H1 (cell line): Measurements from ENCODE around the gene MFNG. TPM values are rescaled to one million over a fixed set of nuclear protein-coding genes. Genes with fewer than 3 reads are reported as not detected.

Source experiments
- CTCF ChIA-PET: fragments of 300-600 bp; sonication (Branson Sonifier 250); formaldehyde crosslinking; loops from one replicate; lab custom pipeline; 2021; ENCODE audit not compliant: partially characterized antibody; lab: Charles Lee
- POLR2A ChIA-PET: fragments of 300-600 bp; sonication (Branson Sonifier 250); formaldehyde crosslinking; loops from one replicate; lab custom pipeline; 2021; ENCODE audit warnings: inconsistent platforms; ENCODE audit not compliant: partially characterized antibody; lab: Charles Lee
- DNase-seq, 2 experiments: peaks; one replicate each; pipeline versions ENCODE4 v3.0.0 to v3.0.0-alpha.2; 2010 to 2022; ENCODE audit warnings: low spot score in 2 of 2, low read depth in 1 of 2, mixed read lengths in 1 of 2
- FAIRE-seq: peaks from 2 replicates; lab custom pipeline; 2011; peaks lifted over from hg19 to GRCh38; lab: Jason Lieb, UNC
- H2AFZ ChIP-seq: 2 replicates; pipeline ENCODE4 v1.8.1; 2012; ENCODE audit warnings: low read length, inconsistent platforms
- H2AK5ac ChIP-seq: 2 replicates; pipeline ENCODE4 v1.6.1; 2013; ENCODE audit warnings: low read depth, low read length
- H2BK120ac ChIP-seq: replicated peaks from 2 replicates; pipeline ENCODE3; 2013; ENCODE audit warnings: low read depth, low read length, inconsistent platforms
- H2BK12ac ChIP-seq: 2 replicates; pipeline ENCODE4 v1.6.1; 2013; ENCODE audit warnings: low read depth, low read length
- H2BK15ac ChIP-seq: 2 replicates; pipeline ENCODE4 v1.6.1; 2013; ENCODE audit warnings: low read length
- H2BK20ac ChIP-seq: 2 replicates; pipeline ENCODE4 v1.6.1; 2013; ENCODE audit warnings: low read length
- H2BK5ac ChIP-seq: 2 replicates; pipeline ENCODE4 v1.6.1; 2013; ENCODE audit warnings: low read depth, low read length
- H3K14ac ChIP-seq: 2 replicates; pipeline ENCODE4 v1.6.1; 2013; ENCODE audit warnings: inconsistent platforms; ENCODE audit not compliant: insufficient read length
- H3K18ac ChIP-seq: 2 replicates; pipeline ENCODE4 v1.6.1; 2013; ENCODE audit warnings: low read length; ENCODE audit errors: extremely low read depth
- H3K23ac ChIP-seq: 2 replicates; pipeline ENCODE4 v1.6.1; 2013; ENCODE audit warnings: inconsistent platforms; ENCODE audit not compliant: insufficient read length
- H3K23me2 ChIP-seq: 2 replicates; pipeline ENCODE4 v1.6.1; 2013; ENCODE audit warnings: low read depth, low read length
- H3K27ac ChIP-seq: 2 replicates; pipeline ENCODE4 v1.6.1; 2011; ENCODE audit warnings: low read depth, low read length, inconsistent platforms
- H3K27me3 ChIP-seq, 4 experiments: replicated peaks in 1 of 4; 1 replicate in 1 of 4; 2 replicates in 3 of 4; pipeline versions ENCODE4 v1.6.1 to v1.8.1; 2011 to 2013; ENCODE audit warnings: low read length in 3 of 4, mild to moderate bottlenecking in 3 of 4, inconsistent platforms in 2 of 4, mixed read lengths in 2 of 4, moderate library complexity in 1 of 4; ENCODE audit not compliant: control insufficient read depth in 3 of 4, insufficient read depth in 3 of 4; ENCODE audit errors: extremely low read depth in 1 of 4
- H3K36me3 ChIP-seq, 4 experiments: 2 replicates each; pipeline versions ENCODE4 v1.6.1 to v1.8.1; 2011 to 2013; ENCODE audit warnings: mild to moderate bottlenecking in 4 of 4, low read length in 3 of 4, moderate library complexity in 2 of 4, control low read depth in 1 of 4, inconsistent platforms in 1 of 4; ENCODE audit not compliant: insufficient read depth in 4 of 4, control insufficient read depth in 2 of 4
- H3K4ac ChIP-seq: replicated peaks from 2 replicates; pipeline ENCODE3; 2013; ENCODE audit warnings: low read length, low read depth, mixed read lengths, inconsistent platforms; ENCODE audit not compliant: insufficient read length
- H3K4me1 ChIP-seq, 4 experiments: replicated peaks in 1 of 4; 1 replicate in 1 of 4; 2 replicates in 3 of 4; pipeline versions ENCODE4 v1.6.1 to v1.8.1; 2011 to 2013; ENCODE audit warnings: low read length in 3 of 4, inconsistent platforms in 2 of 4, mixed read lengths in 1 of 4; ENCODE audit not compliant: insufficient read depth in 4 of 4, control insufficient read depth in 3 of 4
- H3K4me2 ChIP-seq, 2 experiments: 2 replicates each; pipeline versions ENCODE4 v1.6.1 to v1.8.1; 2011 to 2013; ENCODE audit warnings: low read depth in 2 of 2, low read length in 2 of 2, control low read depth in 1 of 2, inconsistent platforms in 1 of 2, mild to moderate bottlenecking in 1 of 2; ENCODE audit not compliant: insufficient read depth in 1 of 2
- H3K4me3 ChIP-seq, 4 experiments: fragments of 200-600, 300-600 bp in 1 of 4; sonication (generic), shearing (Covaris generic), sonication (Bioruptor Twin) in 1 of 4; 2 replicates each; pipeline versions ENCODE4 v1.5.1 to v1.8.1; 2011 to 2016; ENCODE audit warnings: low read length in 4 of 4, low read depth in 3 of 4, control low read depth in 2 of 4, inconsistent platforms in 2 of 4, mild to moderate bottlenecking in 2 of 4, mixed read lengths in 1 of 4, moderate library complexity in 1 of 4; ENCODE audit not compliant: insufficient read depth in 2 of 4; ENCODE audit errors: extremely low read depth in 1 of 4
- H3K56ac ChIP-seq: replicated peaks from 2 replicates; pipeline ENCODE3; 2013; ENCODE audit warnings: low read depth, mild to moderate bottlenecking, mixed read lengths, low read length, inconsistent platforms; ENCODE audit not compliant: insufficient read length
- H3K79me1 ChIP-seq: 2 replicates; pipeline ENCODE4 v1.6.1; 2013; ENCODE audit warnings: low read depth, low read length, control low read depth
- H3K79me2 ChIP-seq, 2 experiments: 2 replicates each; pipeline versions ENCODE4 v1.6.1 to v1.8.1; 2012 to 2013; ENCODE audit warnings: low read length in 2 of 2, mild to moderate bottlenecking in 2 of 2, inconsistent platforms in 1 of 2; ENCODE audit not compliant: insufficient read depth in 2 of 2, control insufficient read depth in 1 of 2
- H3K9ac ChIP-seq, 4 experiments: replicated peaks in 1 of 4; 1 replicate in 1 of 4; 2 replicates in 3 of 4; pipeline versions ENCODE4 v1.6.1 to v1.8.1; 2011 to 2013; ENCODE audit warnings: low read depth in 3 of 4, low read length in 3 of 4, control low read depth in 2 of 4, mild to moderate bottlenecking in 2 of 4, moderate library complexity in 2 of 4, inconsistent platforms in 1 of 4; ENCODE audit errors: extremely low read depth in 1 of 4
- H3K9me3 ChIP-seq, 2 experiments: 2 replicates each; pipeline versions ENCODE4 v1.6.1 to v1.8.1; 2012 to 2013; ENCODE audit warnings: mild to moderate bottlenecking in 2 of 2, moderate library complexity in 2 of 2, control low read depth in 1 of 2, inconsistent platforms in 1 of 2, low read depth in 1 of 2, low read length in 1 of 2, mixed read lengths in 1 of 2; ENCODE audit not compliant: insufficient read depth in 2 of 2
- H4K20me1 ChIP-seq, 2 experiments: replicated peaks in 1 of 2; 2 replicates each; pipeline versions ENCODE3 to v1.8.1; 2011 to 2013; ENCODE audit warnings: inconsistent platforms in 2 of 2, low read length in 2 of 2, mild to moderate bottlenecking in 1 of 2; ENCODE audit not compliant: insufficient read depth in 2 of 2, control insufficient read depth in 1 of 2
- H4K5ac ChIP-seq: 2 replicates; pipeline ENCODE4 v1.6.1; 2013; ENCODE audit warnings: low read length, low read depth, mixed read lengths, inconsistent platforms; ENCODE audit not compliant: insufficient read length
- H4K8ac ChIP-seq: 2 replicates; pipeline ENCODE4 v1.8.0; 2013; ENCODE audit warnings: mild to moderate bottlenecking, moderate library complexity, low read length, inconsistent platforms; ENCODE audit not compliant: insufficient read depth; ENCODE audit errors: extremely low read depth
- H4K91ac ChIP-seq: replicated peaks from 2 replicates; pipeline ENCODE3; 2013; ENCODE audit warnings: low read length, mixed read lengths, inconsistent platforms; ENCODE audit not compliant: insufficient read length
- BACH1 ChIP-seq: IDR thresholded peaks from 2 replicates; pipeline ENCODE4 v1.6.1; 2012; ENCODE audit warnings: low read length, improper control_type of control experiment
- BRCA1 ChIP-seq: IDR thresholded peaks from 2 replicates; pipeline ENCODE4 v1.6.1; 2012; ENCODE audit warnings: low read depth, low read length, improper control_type of control experiment
- GABPA ChIP-seq: IDR thresholded peaks from 2 replicates; pipeline ENCODE4 v1.6.1; 2011; ENCODE audit warnings: mild to moderate bottlenecking, low read length, moderate library complexity, borderline replicate concordance; ENCODE audit not compliant: insufficient read depth
- JUN ChIP-seq: IDR thresholded peaks from 2 replicates; pipeline ENCODE4 v1.6.1; 2011; ENCODE audit warnings: low read depth, mild to moderate bottlenecking, improper control_type of control experiment, low read length
- KDM4A ChIP-seq: IDR thresholded peaks from one replicate; pipeline ENCODE4 v1.7.1; 2012; ENCODE audit warnings: low read depth, mild to moderate bottlenecking, moderate library complexity, low read length, inconsistent platforms; ENCODE audit not compliant: severe bottlenecking
- MAFK ChIP-seq: IDR thresholded peaks from 2 replicates; pipeline ENCODE4 v1.6.1; 2012; ENCODE audit warnings: low read depth, mild to moderate bottlenecking, improper control_type of control experiment, low read length
- MAX ChIP-seq: IDR thresholded peaks from 2 replicates; pipeline ENCODE4 v1.6.1; 2012; ENCODE audit warnings: inconsistent platforms
- NRF1 ChIP-seq: IDR thresholded peaks from 2 replicates; pipeline ENCODE4 v1.6.1; 2011; ENCODE audit warnings: mild to moderate bottlenecking, low read depth, low read length, improper control_type of control experiment
- PHF8 ChIP-seq: fragments of 200-600 bp; sonication (generic); conservative IDR thresholded peaks from 2 replicates; pipeline ENCODE4 v1.7.1; 2012; ENCODE audit warnings: low read depth, mild to moderate bottlenecking, inconsistent platforms, low read length, moderate library complexity
- RAD21 ChIP-seq, 2 experiments: IDR thresholded peaks in 1 of 2; conservative IDR thresholded peaks in 1 of 2; 2 replicates each; pipeline ENCODE4 v1.6.1; 2011; ENCODE audit warnings: low read depth in 2 of 2, low read length in 2 of 2, improper control_type of control experiment in 1 of 2, inconsistent platforms in 1 of 2, mild to moderate bottlenecking in 1 of 2, moderate library complexity in 1 of 2
- RBBP5 ChIP-seq: IDR thresholded peaks from 2 replicates; pipeline ENCODE4 v1.7.1; 2012; ENCODE audit warnings: low read depth, mild to moderate bottlenecking, inconsistent platforms, low read length, moderate library complexity, borderline replicate concordance
- SIRT6 ChIP-seq: IDR thresholded peaks from one replicate; pipeline ENCODE4 v1.7.1; 2012; ENCODE audit warnings: low read length, inconsistent platforms
- TBP ChIP-seq: IDR thresholded peaks from 2 replicates; pipeline ENCODE4 v1.6.1; 2011; ENCODE audit warnings: low read depth, low read length, improper control_type of control experiment
- YY1 ChIP-seq: IDR thresholded peaks from 2 replicates; pipeline ENCODE4 v1.6.1; 2011; ENCODE audit warnings: low read depth, mild to moderate bottlenecking, low read length
- WGBS, 2 experiments: shearing (Covaris generic) in 1 of 2; methylation state at CpG; one replicate each; pipeline versions ENCODE4 v1.1.6 to v1.1.7; 2013 to 2015; ENCODE audit warnings: low lambda C conversion rate in 2 of 2, mixed read lengths in 2 of 2, inconsistent platforms in 1 of 2, low coverage in 1 of 2, missing lambda C conversion rate in 1 of 2; ENCODE audit not compliant: insufficient replicate concordance in 2 of 2, insufficient coverage in 1 of 2, insufficient read length in 1 of 2; ENCODE audit errors: extremely low coverage in 1 of 2, missing lambda C conversion rate in 1 of 2; 5-methylcytosine and 5-hydroxymethylcytosine counted together
- polyA plus RNA-seq, 7 experiments: library from polyadenylated mRNA; depleted of rRNA in 3 of 7; stranded (reverse) in 5 of 7; unstranded in 2 of 7; fragments of >200 nt in 5 of 7; fragments of 200-250 nt in 2 of 7; gene quantifications; 1 replicate in 5 of 7; 2 replicates in 1 of 7; 4 replicates in 1 of 7; pipeline versions ENCODE4 v1.2.1 to v1.2.3, GENCODE V29; 2011 to 2013; ENCODE audit warnings: missing spikeins in 2 of 7, mixed read lengths in 2 of 7
- total RNA-seq: library from RNA; stranded (reverse); fragmentation: NEBNext Ultra II Directional; extraction: Animal tissue kit (Norgen Biotek cat#: 25700); gene quantifications from 2 replicates; pipeline ENCODE4 v1.2.1, GENCODE V29; 2021

The MFNG gene
- total and polyA plus RNA-seq, 2 of the 8 experiments (the other 6 are each of a cell fraction or from before 2014, with no cell fraction given), result 1.7 to 5.5 TPM

- Histone ChIP-seq H2BK12ac (no peak overlapping the region), H4K8ac (no peak overlapping the region), H2BK20ac (no peak overlapping the region), H2BK120ac (no peak overlapping the region), H3K27ac (no peak overlapping the region), H3K79me2 (no peaks in the 10 kb centered on the region), H4K5ac (no peak overlapping the region), H3K14ac (no peak overlapping the region), H4K20me1 (no peaks in the 10 kb centered on the region), H2AK5ac (no peak overlapping the region), H3K4me2 (no peak overlapping the region), H2BK5ac (no peak overlapping the region), H2AFZ (no peak overlapping the region), H3K56ac (no peak overlapping the region), H3K4ac (no peak overlapping the region), H4K91ac (no peak overlapping the region), H2BK15ac (no peak overlapping the region), H3K18ac (no peak overlapping the region), H3K27me3 (no peaks in the 10 kb centered on the region; a peak in 1 of 7 replicates), H3K9ac (no peak overlapping the region), H3K9me3 (no peaks in the 10 kb centered on the region), H3K4me1 (peaks cover 0 to 14% (median 7%) of the 10 kb centered on the region in 4 experiments; a peak in 5 of 7 replicates), H3K4me3 (no peak overlapping the region), H3K23ac (no peak overlapping the region), H3K79me1 (no peaks in the 10 kb centered on the region), H3K23me2 (no peaks in the 10 kb centered on the region), H3K36me3 (no peaks in the 10 kb centered on the region; a peak in 2 of 8 replicates)
- WGBS, 2 experiments, result 90% methylated on average over 11 of the region's 11 CpGs; no CpG with 5 or more reads in 1 of the 2 experiments
- DNase-seq (no peak), FAIRE-seq (no peak)
- ChIA-PET CTCF (interaction anchor here (1.2 to 7.3 kb wide), 3 partner anchors 10 to 58 kb away, joined by 3 to 45 read pairs (median 5); no protein-coding TSS in a partner anchor), POLR2A (no interaction called here)
- TF ChIP-seq SIRT6 (no peak), RBBP5 (no peak), GABPA (no peak), BACH1 (no peak), NRF1 (no peak), MAFK (no peak), PHF8 (no peak), MAX (no peak), BRCA1 (no peak), KDM4A (no peak), TBP (no peak), JUN (no peak), RAD21 (IDR thresholded peaks at IDR 0.05 in 1 of 2, conservative IDR thresholded peaks at IDR 0.05 in 1 of 2; ENCODE audit: low read depth in 2 of 2, low read length in 2 of 2) (no peak), YY1 (no peak)
Observed at GRCh38 chr22:37503850-37504249, 17.7 kb upstream of the MFNG start.
